Ectodermal cell (in vitro differentiated cells): Measurements from ENCODE around the gene PDLIM5.
"Not testable (repeated sequence)": the region's sequence is repeated elsewhere in the genome, so short reads cannot be mapped to it uniquely, and the experiment has no call there.

Source experiments
- H3K27ac ChIP-seq: 2 replicates; pipeline ENCODE4 v1.7.0; 2013; ENCODE audit warnings: mild to moderate bottlenecking, low read depth, low read length; ENCODE audit not compliant: insufficient read depth, poor library complexity, severe bottlenecking
- H3K27me3 ChIP-seq: 2 replicates; pipeline ENCODE4 v1.7.0; 2013; ENCODE audit warnings: mild to moderate bottlenecking, low read length; ENCODE audit not compliant: insufficient read depth, control insufficient read depth, poor library complexity, severe bottlenecking
- H3K36me3 ChIP-seq: one replicate; pipeline ENCODE4 v1.7.0; 2013; ENCODE audit warnings: low read length; ENCODE audit not compliant: control insufficient read depth, insufficient read depth
- H3K4me1 ChIP-seq: one replicate; pipeline ENCODE4 v1.7.0; 2013; ENCODE audit warnings: low read length; ENCODE audit not compliant: control insufficient read depth, insufficient read depth
- H3K4me3 ChIP-seq: 2 replicates; pipeline ENCODE4 v1.7.0; 2013; ENCODE audit warnings: low read depth, low read length, control low read depth; ENCODE audit not compliant: insufficient read depth
- H3K9me3 ChIP-seq: 2 replicates; pipeline ENCODE4 v1.7.0; 2013; ENCODE audit warnings: mild to moderate bottlenecking, low read length, moderate library complexity; ENCODE audit not compliant: control insufficient read depth
- WGBS, 2 experiments: methylation state at CpG; one replicate each; pipeline ENCODE4 v1.1.7; 2013; ENCODE audit warnings: missing lambda C conversion rate in 2 of 2; 5-methylcytosine and 5-hydroxymethylcytosine counted together

Gene PDLIM5

GRCh38 chr4:94610145-94610544 lies 158.4 kb downstream of the PDLIM5 start:
- H3K27me3 ChIP-seq: no peaks in the 10 kb centered on the region
- no peaks in the 10 kb centered on the region for H3K36me3 ChIP-seq
- no peak overlapping the region for H3K4me3 ChIP-seq
- 92 to 93% methylated on average over 6 of the region's 6 CpGs for WGBS, 2 experiments
- no peak overlapping the region for H3K27ac ChIP-seq
- no peaks in the 10 kb centered on the region for H3K4me1 ChIP-seq
- no peaks in the 10 kb centered on the region for H3K9me3 ChIP-seq

- no peak overlapping the region for H3K27ac ChIP-seq
- no peaks in the 10 kb centered on the region for H3K27me3 ChIP-seq
- H3K4me1 ChIP-seq: no peaks in the 10 kb centered on the region
- H3K4me3 ChIP-seq: no peak overlapping the region
- no peaks in the 10 kb centered on the region for H3K36me3 ChIP-seq
- WGBS, 2 experiments: 100% methylated on average over 1 of the region's 1 CpG; no CpG with 5 or more reads in 1 of the 2 experiments
- no peaks in the 10 kb centered on the region for H3K9me3 ChIP-seq
Observed at GRCh38 chr4:94613248-94613647, 161.5 kb downstream of the PDLIM5 start.

- Histone ChIP-seq H3K4me1 (no peaks in the 10 kb centered on the region), H3K27me3 (no peaks in the 10 kb centered on the region), H3K9me3 (no peaks in the 10 kb centered on the region), H3K27ac (no peak overlapping the region), H3K4me3 (no peak overlapping the region), H3K36me3 (no peaks in the 10 kb centered on the region)
- WGBS, 2 experiments: 94 to 97% methylated on average over 4 of the region's 4 CpGs
Observed at GRCh38 chr4:94615451-94615850, 163.7 kb downstream of the PDLIM5 start.

GRCh38 chr4:94621491-94622080 lies 169.8 kb downstream of the PDLIM5 start:
- Histone ChIP-seq H3K4me3 (no peak overlapping the region), H3K27ac (no peak overlapping the region), H3K4me1 (no peaks in the 10 kb centered on the region), H3K27me3 (no peaks in the 10 kb centered on the region), H3K9me3 (no peaks in the 10 kb centered on the region), H3K36me3 (no peaks in the 10 kb centered on the region)
- WGBS, 2 experiments: 31 to 38% methylated on average over 5 of the region's 6 CpGs

- Histone ChIP-seq H3K4me1 (no peaks in the 10 kb centered on the region), H3K36me3 (no peaks in the 10 kb centered on the region), H3K27ac (no peak overlapping the region), H3K9me3 (no peaks in the 10 kb centered on the region), H3K27me3 (no peaks in the 10 kb centered on the region), H3K4me3 (no peak overlapping the region)
- WGBS, 2 experiments: 94 to 96% methylated on average over 3 of the region's 3 CpGs
Observed at GRCh38 chr4:94623126-94623911, 171.6 kb downstream of the PDLIM5 start.

- no peaks in the 10 kb centered on the region for H3K27me3 ChIP-seq
- H3K9me3 ChIP-seq: no peaks in the 10 kb centered on the region
- no peaks in the 10 kb centered on the region for H3K4me1 ChIP-seq
- H3K36me3 ChIP-seq: no peaks in the 10 kb centered on the region
- H3K27ac ChIP-seq: no peak overlapping the region
- WGBS, 2 experiments: 92 to 93% methylated on average over 1 to 3 of the region's 3 CpGs
- H3K4me3 ChIP-seq: no peak overlapping the region
Observed at GRCh38 chr4:94626942-94627341, 175.2 kb downstream of the PDLIM5 start.

- H3K36me3 ChIP-seq, H3K4me1 ChIP-seq, H3K27me3 ChIP-seq, H3K9me3 ChIP-seq, H3K4me3 ChIP-seq, H3K27ac ChIP-seq: not testable (repeated sequence)
- 92 to 96% methylated on average over 8 of the region's 8 CpGs for WGBS, 2 experiments
Observed at GRCh38 chr4:94629058-94629457, 177.3 kb downstream of the PDLIM5 start.

GRCh38 chr4:94629837-94630236 lies 178.1 kb downstream of the PDLIM5 start:
- Histone ChIP-seq H3K36me3 (no peaks in the 10 kb centered on the region), H3K4me1 (no peaks in the 10 kb centered on the region), H3K4me3 (no peak overlapping the region), H3K27me3 (no peaks in the 10 kb centered on the region), H3K27ac (no peak overlapping the region), H3K9me3 (no peaks in the 10 kb centered on the region)
- 86 to 88% methylated on average over 2 of the region's 2 CpGs for WGBS, 2 experiments

- Histone ChIP-seq H3K4me1 (no peaks in the 10 kb centered on the region), H3K27ac (no peak overlapping the region), H3K27me3 (no peaks in the 10 kb centered on the region), H3K9me3 (no peaks in the 10 kb centered on the region), H3K36me3 (no peaks in the 10 kb centered on the region), H3K4me3 (no peak overlapping the region)
- 94 to 100% methylated on average over 1 to 2 of the region's 2 CpGs for WGBS, 2 experiments
Observed at GRCh38 chr4:94634271-94634670, 182.5 kb downstream of the PDLIM5 start.

- 94% methylated on average over 2 of the region's 2 CpGs for WGBS, 2 experiments
- H3K4me3 ChIP-seq: no peak overlapping the region
- H3K27ac ChIP-seq: no peak overlapping the region
- H3K27me3 ChIP-seq: no peaks in the 10 kb centered on the region
- no peaks in the 10 kb centered on the region for H3K9me3 ChIP-seq
- no peaks in the 10 kb centered on the region for H3K4me1 ChIP-seq
- H3K36me3 ChIP-seq: no peaks in the 10 kb centered on the region
Observed at GRCh38 chr4:94635177-94635576, 183.4 kb downstream of the PDLIM5 start.
